ENCODE results near the gene SPINK14.

- TF ChIP-seq CTCF (IDR thresholded peaks at IDR 0.05 in 4 of 5, conservative IDR thresholded peaks at IDR 0.05 in 1 of 5) (no peak), POLR2A (IDR thresholded peaks at IDR 0.05) (no peak)
Observed at GRCh38 chr5:148193202-148193601, 24.9 kb downstream of the SPINK14 start.
